Measurements from ENCODE around the gene ABL2. TPM values are rescaled to one million over a fixed set of nuclear protein-coding genes. Genes with fewer than 3 reads are reported as not detected.

Gene ABL2
- total RNA-seq, 4 donors from 2014 or later = 3.3 to 12.0 (median 6.2) TPM

- no peak overlapping the region for H3K27ac ChIP-seq
- TF ChIP-seq CTCF (IDR thresholded peaks at IDR 0.05) = no peak
- TF ChIP-seq POLR2A (IDR thresholded peaks at IDR 0.05) = no peak
- intact Hi-C loops (cut with DNase I) = loop anchor here (5.0 kb wide), 1 partner anchor 72 kb away; no protein-coding TSS in a partner anchor
- no peak for DNase-seq
- WGBS, 2 donors = 65 to 74% methylated on average over 2 of the region's 2 CpGs
- H3K4me1 ChIP-seq = peaks cover 0 to 17% (median 0%) of the 10 kb centered on the region in 3 donors
- H3K36me3 ChIP-seq = peaks cover 0 to 62% (median 5%) of the 10 kb centered on the region in 3 donors
- H3K9me3 ChIP-seq = no peaks in the 10 kb centered on the region
- H3K27me3 ChIP-seq = no peaks in the 10 kb centered on the region
- no peak overlapping the region for H3K4me3 ChIP-seq
Measured at GRCh38 chr1:179120736-179121135, 108.7 kb downstream of the ABL2 start.

- H3K36me3 ChIP-seq = peaks cover 0 to 66% (median 5%) of the 10 kb centered on the region in 3 donors
- H3K4me1 ChIP-seq = peaks cover 0 to 17% (median 0%) of the 10 kb centered on the region in 3 donors
- H3K27me3 ChIP-seq = no peaks in the 10 kb centered on the region
- peak overlapping the region in 1 of 4 donors; percentile 19 for H3K27ac ChIP-seq
- no peaks in the 10 kb centered on the region for H3K9me3 ChIP-seq
- no peak for TF ChIP-seq POLR2A (IDR thresholded peaks at IDR 0.05)
- TF ChIP-seq CTCF (IDR thresholded peaks at IDR 0.05) = no peak
- intact Hi-C loops (cut with DNase I) = no loop called here
- no peak for DNase-seq
- H3K4me3 ChIP-seq = no peak overlapping the region
Measured at GRCh38 chr1:179119513-179119912, 110.0 kb downstream of the ABL2 start.

GRCh38 chr1:179115181-179115580 lies 114.3 kb downstream of the ABL2 start:
- H3K27ac ChIP-seq = no peak overlapping the region
- no peak for DNase-seq
- intact Hi-C loops (cut with DNase I) = no loop called here
- no peaks in the 10 kb centered on the region for H3K27me3 ChIP-seq
- no peak overlapping the region for H3K4me3 ChIP-seq
- 89 to 92% methylated on average over 3 of the region's 3 CpGs for WGBS, 2 donors
- peaks cover 0 to 12% (median 0%) of the 10 kb centered on the region in 3 donors for H3K4me1 ChIP-seq
- H3K9me3 ChIP-seq = no peaks in the 10 kb centered on the region
- TF ChIP-seq CTCF (IDR thresholded peaks at IDR 0.05) (no peak), POLR2A (IDR thresholded peaks at IDR 0.05) (no peak)
- peaks cover 1 to 80% (median 12%) of the 10 kb centered on the region in 3 donors for H3K36me3 ChIP-seq

- Histone ChIP-seq H3K4me3 (no peak overlapping the region), H3K9me3 (no peaks in the 10 kb centered on the region), H3K4me1 (no peaks in the 10 kb centered on the region), H3K36me3 (peaks cover 18 to 70% (median 25%) of the 10 kb centered on the region in 3 donors), H3K27me3 (no peaks in the 10 kb centered on the region), H3K27ac (no peak overlapping the region)
- intact Hi-C loops (cut with DNase I) = no loop called here
- DNase-seq = no peak
- no peak for TF ChIP-seq CTCF (IDR thresholded peaks at IDR 0.05)
- no peak for TF ChIP-seq POLR2A (IDR thresholded peaks at IDR 0.05)
- no CpG with 5 or more reads among the region's 2 CpGs for WGBS, 2 donors
Measured at GRCh38 chr1:179108644-179109043, 120.8 kb downstream of the ABL2 start.

- TF ChIP-seq POLR2A (IDR thresholded peaks at IDR 0.05) = no peak
- TF ChIP-seq CTCF (IDR thresholded peaks at IDR 0.05) = no peak
- Histone ChIP-seq H3K4me1 (no peaks in the 10 kb centered on the region), H3K27me3 (no peaks in the 10 kb centered on the region), H3K36me3 (peaks cover 18 to 65% (median 25%) of the 10 kb centered on the region in 3 donors), H3K4me3 (no peak overlapping the region), H3K9me3 (no peaks in the 10 kb centered on the region), H3K27ac (no peak overlapping the region)
- WGBS, 2 donors = 81 to 86% methylated on average over 4 to 7 of the region's 15 CpGs
- intact Hi-C loops (cut with DNase I) = no loop called here
- DNase-seq = no peak
Measured at GRCh38 chr1:179107706-179108629, 121.5 kb downstream of the ABL2 start.
